Inflammatory macrophage treated with lipopolysaccharide for 4 hours (primary cell): Measurements from ENCODE around the gene BAG1.

Experiments
- DNase-seq: peaks from one replicate; pipeline ENCODE4 v3.0.0-alpha.2; 2020

Gene BAG1

DNA sequence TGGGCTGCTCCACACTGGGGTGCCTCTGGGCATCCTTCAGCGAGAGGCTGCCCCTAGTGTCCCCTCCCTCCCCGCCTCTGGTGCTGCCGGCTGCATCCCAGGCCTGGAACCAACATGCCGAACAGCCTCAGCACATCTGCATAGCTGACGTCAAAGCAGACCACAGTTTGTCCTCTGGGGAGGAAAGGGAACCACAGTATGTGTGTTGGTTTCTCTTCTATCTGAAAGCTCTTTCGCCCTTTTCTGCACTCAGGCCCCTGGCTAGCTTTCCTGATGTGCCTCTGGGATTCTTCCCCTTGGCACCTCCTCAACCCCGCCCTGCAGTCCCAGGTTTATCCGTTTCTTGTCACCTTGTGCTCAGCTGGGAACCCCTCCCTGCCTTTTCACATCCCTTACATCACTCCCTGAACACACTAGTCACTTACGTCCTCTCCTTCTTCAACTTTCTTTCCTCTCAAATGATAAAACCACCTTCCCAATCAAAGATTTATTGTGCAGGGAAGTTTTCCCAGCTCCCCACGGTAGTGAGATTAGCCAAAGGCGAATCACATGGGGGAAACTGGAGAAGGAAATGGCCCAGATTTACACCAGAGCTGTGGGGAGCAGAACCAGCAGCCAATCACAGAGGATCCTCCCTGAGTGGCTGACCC, 61.8 kb downstream of the BAG1 start:
- peak; percentile 57 for DNase-seq
